GM18499 (cell line): ENCODE measurements around the gene JAM3.
"Not testable (repeated sequence)": the region's sequence is repeated elsewhere in the genome, so short reads cannot be mapped to it uniquely, and the experiment has no call there.

Experiments
- ATAC-seq: cut with Tn5 transposase; IDR thresholded peaks from one replicate; pipeline ENCODE4 v1.9.1; 2021; ENCODE audit warnings: moderate number of reproducible peaks; ENCODE audit not compliant: insufficient read depth, unreplicated experiment

JAM3 gene

DNA sequence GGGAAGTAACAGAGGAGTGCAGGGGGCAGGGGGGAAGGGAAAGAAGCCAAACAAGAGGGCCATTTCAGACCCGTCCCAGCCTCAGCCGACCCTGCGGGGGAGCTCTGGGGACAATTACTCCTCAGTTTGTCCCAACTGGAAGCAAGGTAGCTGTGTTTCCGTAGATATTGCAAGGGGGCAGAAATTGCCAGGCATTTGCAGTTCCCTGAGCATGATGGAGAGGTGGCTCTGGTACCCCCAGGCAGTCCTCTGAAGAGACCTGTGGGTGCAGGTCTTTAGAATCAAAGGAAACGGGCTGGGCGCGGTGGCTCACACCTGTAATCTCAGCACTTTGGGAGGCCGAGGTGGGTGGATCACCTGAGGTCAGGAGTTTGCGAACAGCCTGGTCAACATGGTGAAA lies 13.8 kb upstream of the JAM3 start:
- ATAC-seq: no peak

- no peak for ATAC-seq
These were observed 8.6 kb upstream of the JAM3 start for GRCh38 chr11:134060316-134060715.

GRCh38 chr11:134062265-134063123 lies 6.4 kb upstream of the JAM3 start:
- no peak for ATAC-seq

DNA sequence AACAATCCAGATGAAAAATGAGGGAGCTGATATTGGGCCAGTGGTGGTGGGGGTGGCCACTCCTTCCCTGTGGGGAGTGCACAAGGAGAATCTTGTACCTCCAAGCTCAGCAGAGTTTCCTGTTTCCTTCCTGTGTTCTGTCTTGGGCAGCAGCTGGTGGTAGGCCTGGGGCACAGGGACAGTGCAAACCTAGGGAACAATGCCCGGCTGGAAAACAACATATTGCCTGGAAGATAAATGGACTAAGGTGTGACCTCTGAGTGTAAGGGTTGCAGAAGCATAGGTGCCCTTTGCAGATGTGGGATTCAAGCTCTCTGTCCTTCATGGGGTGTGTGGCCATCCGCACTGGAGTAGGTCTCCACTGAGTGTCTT lies 5.8 kb upstream of the JAM3 start:
- no peak for ATAC-seq

- ATAC-seq: no peak
These were observed 4.7 kb upstream of the JAM3 start for GRCh38 chr11:134063991-134064747.

DNA sequence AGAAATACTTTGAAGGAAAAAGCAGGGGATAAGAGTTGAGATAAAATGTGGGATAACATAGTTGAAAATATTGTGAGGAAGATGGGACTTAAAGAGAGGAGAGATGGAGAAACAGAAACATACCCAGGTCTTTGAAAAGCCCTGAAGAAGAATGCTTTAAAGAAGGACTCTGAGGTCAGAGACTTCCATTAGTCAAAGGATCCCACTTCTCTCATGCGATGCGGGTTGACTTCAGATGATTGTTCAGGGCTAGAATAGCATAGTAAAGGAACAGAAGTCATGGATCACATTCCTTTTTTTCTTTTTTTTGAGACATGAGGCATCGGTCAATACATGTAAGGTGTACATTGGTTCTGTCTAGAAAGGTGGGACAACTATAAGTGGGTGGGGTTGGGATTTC lies 3.5 kb upstream of the JAM3 start:
- ATAC-seq: no peak

- ATAC-seq: no peak
These were observed 1.7 kb upstream of the JAM3 start for GRCh38 chr11:134066943-134067885.

GRCh38 chr11:134069426-134070341 lies 812 bp downstream of the JAM3 start:
- no peak for ATAC-seq

GRCh38 chr11:134070342-134070845 lies 1.5 kb downstream of the JAM3 start:
- ATAC-seq: no peak

GRCh38 chr11:134071306-134071705 lies 2.4 kb downstream of the JAM3 start:
- ATAC-seq: no peak

DNA sequence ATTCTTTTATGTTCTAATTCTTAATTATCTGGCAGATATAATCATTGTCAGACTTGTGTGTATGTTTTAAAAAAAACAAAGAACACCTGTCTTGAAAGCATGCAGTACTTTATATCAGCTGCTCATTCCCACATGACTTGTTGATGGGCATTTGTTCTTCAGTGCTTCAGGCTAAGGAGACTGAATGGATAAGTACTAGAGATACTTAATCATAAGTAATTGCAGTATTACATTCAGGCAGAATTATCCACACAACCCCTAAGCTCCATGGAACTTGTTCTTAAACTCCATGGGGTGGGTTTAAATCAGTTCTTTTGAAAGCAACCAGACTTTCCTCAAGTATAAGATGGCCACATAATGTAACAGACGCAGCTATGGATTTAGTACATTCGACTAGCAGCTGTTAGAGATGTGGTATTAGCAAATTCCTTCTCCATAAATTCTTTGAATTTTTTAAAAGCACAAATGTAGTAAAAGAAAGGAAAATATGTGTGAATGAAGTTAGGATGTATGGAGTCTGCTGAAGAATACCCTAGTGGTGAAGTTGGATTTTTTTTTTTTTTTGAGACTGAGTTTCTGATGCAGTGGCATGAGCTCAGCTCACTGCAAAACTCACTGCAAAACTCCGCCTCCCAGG lies 3.0 kb downstream of the JAM3 start:
- ATAC-seq: no peak

- peak; percentile 75 for ATAC-seq
These were observed 4.0 kb downstream of the JAM3 start for GRCh38 chr11:134072844-134073243.

GRCh38 chr11:134074346-134074745 lies 5.5 kb downstream of the JAM3 start:
- no peak for ATAC-seq

DNA sequence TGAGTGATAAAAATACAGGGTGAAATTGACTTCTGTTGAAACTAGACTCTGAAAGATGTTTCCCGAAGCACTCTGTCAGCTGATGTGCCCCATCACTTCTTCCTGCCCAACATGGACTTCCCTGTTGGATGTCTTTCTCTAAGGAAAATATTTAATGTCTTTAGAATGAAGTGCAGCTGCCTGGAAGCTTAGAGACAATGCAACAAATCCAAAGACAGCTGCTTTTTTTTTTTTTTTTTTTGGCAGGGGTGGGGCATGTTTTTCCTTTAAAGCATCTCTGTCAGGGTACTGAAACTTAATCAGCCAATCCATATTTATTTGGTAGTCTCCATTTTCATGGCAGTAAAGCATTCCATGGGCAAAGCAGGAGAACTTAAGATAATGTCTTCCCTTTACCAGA lies 5.9 kb downstream of the JAM3 start:
- no peak for ATAC-seq

DNA sequence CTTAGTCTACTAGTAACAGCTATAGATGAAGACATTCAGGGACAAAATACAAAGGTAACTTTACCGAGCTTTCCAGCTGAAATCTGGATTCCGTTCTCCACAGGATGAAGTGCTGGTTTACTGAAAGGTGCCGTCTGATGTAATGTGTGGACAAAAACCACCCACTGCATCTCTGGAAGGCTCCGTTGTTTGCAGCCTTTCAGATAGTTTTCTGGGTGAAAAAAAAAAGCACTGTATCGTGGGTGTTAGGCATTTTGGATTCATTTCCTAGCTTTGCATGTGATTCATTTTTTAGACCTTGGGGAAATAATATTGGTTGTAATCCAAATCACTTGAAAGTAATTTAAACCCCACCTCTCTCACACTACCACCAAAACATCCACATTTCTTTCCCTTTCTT lies 10.4 kb downstream of the JAM3 start:
- ATAC-seq: no peak

DNA sequence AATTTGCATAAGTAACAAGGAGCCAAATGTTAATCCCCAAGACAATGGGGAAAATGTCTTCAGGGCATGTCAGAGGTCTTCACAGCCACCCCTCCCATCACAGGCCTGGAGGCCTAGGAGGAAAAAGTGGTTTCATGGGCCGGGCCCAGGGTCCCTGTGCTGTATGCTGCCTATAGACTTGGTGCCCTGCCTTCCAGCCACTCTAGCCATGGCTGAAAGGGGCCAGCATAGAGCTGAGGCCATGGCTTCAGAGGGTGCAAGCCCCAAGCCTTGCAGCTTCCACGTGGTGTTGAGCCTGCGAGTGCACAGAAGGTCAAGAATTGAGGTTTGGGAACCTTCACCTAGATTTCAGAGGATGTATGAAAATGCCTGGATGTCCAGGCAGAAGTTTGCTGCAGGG lies 12.4 kb downstream of the JAM3 start:
- ATAC-seq: not testable (repeated sequence)

GRCh38 chr11:134082990-134083389 lies 14.1 kb downstream of the JAM3 start:
- no peak for ATAC-seq

GRCh38 chr11:134086376-134086775 lies 17.5 kb downstream of the JAM3 start:
- ATAC-seq: no peak

GRCh38 chr11:134092006-134092405 lies 23.1 kb downstream of the JAM3 start:
- ATAC-seq: not testable (repeated sequence)
